GM12864 (cell line): ENCODE data around the gene STRIT1.

Source experiments
- DNase-seq: peaks from one replicate; pipeline ENCODE4 v3.0.0-alpha.2; 2011; ENCODE audit warnings: low read depth
- H3K4me3 ChIP-seq: 2 replicates; pipeline ENCODE4 v1.5.1; 2011; ENCODE audit warnings: mild to moderate bottlenecking, low read depth, low read length, control low read depth
- CTCF ChIP-seq: IDR thresholded peaks from 2 replicates; pipeline ENCODE4 v1.5.1; 2011; ENCODE audit warnings: low read depth, mild to moderate bottlenecking, moderate library complexity, low read length, control low read depth, inconsistent platforms; ENCODE audit errors: missing control alignments

The STRIT1 gene

GRCh38 chr3:155293516-155293915, at the start of gene STRIT1:
Gene STRIT1, minus strand, starts transcription at chr3:155293683.
- no peak for TF ChIP-seq CTCF
- no peak for DNase-seq
- H3K4me3 ChIP-seq, result no peak within 1 kb of the TSS

- no peak for TF ChIP-seq CTCF
- no peak overlapping the region for H3K4me3 ChIP-seq
- DNase-seq, result no peak
Observed at GRCh38 chr3:155342344-155342743, 48.9 kb upstream of the STRIT1 start.

GRCh38 chr3:155339052-155339451, 45.6 kb upstream of the STRIT1 start:
- no peak overlapping the region for H3K4me3 ChIP-seq
- no peak for DNase-seq
- TF ChIP-seq CTCF, result no peak

GRCh38 chr3:155335724-155336354, 42.4 kb upstream of the STRIT1 start:
- peak; percentile 43 for DNase-seq

GRCh38 chr3:155334914-155335723, 41.6 kb upstream of the STRIT1 start:
- DNase-seq, result peak; percentile 42
- no peak overlapping the region for H3K4me3 ChIP-seq
- no peak for TF ChIP-seq CTCF

More at GRCh38 chr3:155335724-155336354, 42.4 kb upstream of the STRIT1 start:
- H3K4me3 ChIP-seq, result no peak overlapping the region
- TF ChIP-seq CTCF, result no peak

- DNase-seq, result no peak
- no peak for TF ChIP-seq CTCF
- no peak overlapping the region for H3K4me3 ChIP-seq
Observed at GRCh38 chr3:155334215-155334913, 40.9 kb upstream of the STRIT1 start.
